Measurements from ENCODE around the gene AGXT2. TPM values are rescaled to one million over a fixed set of nuclear protein-coding genes. Genes with fewer than 3 reads are reported as not detected.

The AGXT2 gene
- total RNA-seq, 1 experiment from 2014 or later = not detected

DNA sequence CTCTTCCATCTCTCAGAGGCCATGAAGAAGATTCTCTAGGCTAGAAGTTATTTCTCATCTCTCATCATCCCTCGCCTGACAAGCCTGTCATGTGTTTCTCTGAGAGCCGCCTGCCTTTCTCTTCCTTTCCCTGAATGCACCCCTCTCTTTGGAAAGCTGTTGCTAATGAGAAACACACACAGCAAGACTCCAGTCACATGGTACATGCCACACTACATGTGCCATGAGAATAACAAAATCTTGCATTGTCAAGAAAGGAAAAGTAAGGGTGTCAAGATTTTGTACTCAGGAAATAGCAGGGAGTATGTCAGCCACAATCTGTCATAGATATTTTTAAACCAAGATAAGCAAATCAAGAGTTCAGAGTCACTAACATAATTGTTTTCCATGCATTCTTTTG is 8.9 kb downstream of the AGXT2 start:
- TF ChIP-seq FOXP1 (CRISPR knock-in tag; IDR thresholded peaks at IDR 0.05; ENCODE audit: borderline replicate concordance) (no peak), MXD4 (CRISPR knock-in tag; IDR thresholded peaks at IDR 0.05; ENCODE audit: borderline replicate concordance) (no peak)
- TF ChIP-seq, protein P1, sequence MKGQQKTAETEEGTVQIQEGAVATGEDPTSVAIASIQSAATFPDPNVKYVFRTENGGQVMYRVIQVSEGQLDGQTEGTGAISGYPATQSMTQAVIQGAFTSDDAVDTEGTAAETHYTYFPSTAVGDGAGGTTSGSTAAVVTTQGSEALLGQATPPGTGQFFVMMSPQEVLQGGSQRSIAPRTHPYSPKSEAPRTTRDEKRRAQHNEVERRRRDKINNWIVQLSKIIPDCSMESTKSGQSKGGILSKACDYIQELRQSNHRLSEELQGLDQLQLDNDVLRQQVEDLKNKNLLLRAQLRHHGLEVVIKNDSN (CRISPR knock-in tag; IDR thresholded peaks at IDR 0.05) = no peak
- no peaks in the 10 kb centered on the region for H3K27me3 Mint-ChIP-seq (ENCODE audit: low read depth)
- no peak for ATAC-seq

DNA sequence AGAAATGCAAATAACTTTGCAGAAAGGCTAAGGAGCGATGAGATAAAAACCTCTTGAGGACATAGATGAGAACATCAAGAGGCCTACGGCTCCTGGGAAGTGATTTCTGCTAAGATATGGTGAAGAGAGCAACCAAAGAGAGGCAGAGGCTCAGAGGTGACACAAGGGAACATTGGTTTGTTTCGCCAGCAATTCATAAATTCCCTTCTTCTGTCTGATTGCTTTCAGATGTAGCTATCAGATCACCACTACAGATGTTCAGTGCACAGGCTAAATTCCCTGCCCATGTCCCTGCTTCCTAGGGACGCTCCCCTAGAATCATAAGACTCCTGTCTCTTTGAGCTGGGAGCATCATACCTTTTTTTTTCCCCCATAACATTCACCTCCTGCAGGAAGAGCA is 11.2 kb downstream of the AGXT2 start:
- ChIA-PET CTCF (interaction anchor here (1.7 kb wide), 1 partner anchor 33 kb away, joined by 9 read pairs; no protein-coding TSS in a partner anchor), POLR2A (no interaction called here)
- peaks cover 19% of the 10 kb centered on the region for H3K4me1 Mint-ChIP-seq
- no peak overlapping the region for H3K27ac Mint-ChIP-seq
- H3K36me3 Mint-ChIP-seq = no peaks in the 10 kb centered on the region
- no peaks in the 10 kb centered on the region for H3K9me3 Mint-ChIP-seq
- ATAC-seq (no peak), DNase-seq (ENCODE audit: low spot score) (no peak)
- H3K4me3 Mint-ChIP-seq = no peak overlapping the region
- no peaks in the 10 kb centered on the region for H3K27me3 Mint-ChIP-seq (ENCODE audit: low read depth)
- TF ChIP-seq, protein P2, sequence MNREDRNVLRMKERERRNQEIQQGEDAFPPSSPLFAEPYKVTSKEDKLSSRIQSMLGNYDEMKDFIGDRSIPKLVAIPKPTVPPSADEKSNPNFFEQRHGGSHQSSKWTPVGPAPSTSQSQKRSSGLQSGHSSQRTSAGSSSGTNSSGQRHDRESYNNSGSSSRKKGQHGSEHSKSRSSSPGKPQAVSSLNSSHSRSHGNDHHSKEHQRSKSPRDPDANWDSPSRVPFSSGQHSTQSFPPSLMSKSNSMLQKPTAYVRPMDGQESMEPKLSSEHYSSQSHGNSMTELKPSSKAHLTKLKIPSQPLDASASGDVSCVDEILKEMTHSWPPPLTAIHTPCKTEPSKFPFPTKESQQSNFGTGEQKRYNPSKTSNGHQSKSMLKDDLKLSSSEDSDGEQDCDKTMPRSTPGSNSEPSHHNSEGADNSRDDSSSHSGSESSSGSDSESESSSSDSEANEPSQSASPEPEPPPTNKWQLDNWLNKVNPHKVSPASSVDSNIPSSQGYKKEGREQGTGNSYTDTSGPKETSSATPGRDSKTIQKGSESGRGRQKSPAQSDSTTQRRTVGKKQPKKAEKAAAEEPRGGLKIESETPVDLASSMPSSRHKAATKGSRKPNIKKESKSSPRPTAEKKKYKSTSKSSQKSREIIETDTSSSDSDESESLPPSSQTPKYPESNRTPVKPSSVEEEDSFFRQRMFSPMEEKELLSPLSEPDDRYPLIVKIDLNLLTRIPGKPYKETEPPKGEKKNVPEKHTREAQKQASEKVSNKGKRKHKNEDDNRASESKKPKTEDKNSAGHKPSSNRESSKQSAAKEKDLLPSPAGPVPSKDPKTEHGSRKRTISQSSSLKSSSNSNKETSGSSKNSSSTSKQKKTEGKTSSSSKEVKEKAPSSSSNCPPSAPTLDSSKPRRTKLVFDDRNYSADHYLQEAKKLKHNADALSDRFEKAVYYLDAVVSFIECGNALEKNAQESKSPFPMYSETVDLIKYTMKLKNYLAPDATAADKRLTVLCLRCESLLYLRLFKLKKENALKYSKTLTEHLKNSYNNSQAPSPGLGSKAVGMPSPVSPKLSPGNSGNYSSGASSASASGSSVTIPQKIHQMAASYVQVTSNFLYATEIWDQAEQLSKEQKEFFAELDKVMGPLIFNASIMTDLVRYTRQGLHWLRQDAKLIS (CRISPR knock-in tag; IDR thresholded peaks at IDR 0.05; ENCODE audit: borderline replicate concordance) = no peak
- TF ChIP-seq, protein P3, sequence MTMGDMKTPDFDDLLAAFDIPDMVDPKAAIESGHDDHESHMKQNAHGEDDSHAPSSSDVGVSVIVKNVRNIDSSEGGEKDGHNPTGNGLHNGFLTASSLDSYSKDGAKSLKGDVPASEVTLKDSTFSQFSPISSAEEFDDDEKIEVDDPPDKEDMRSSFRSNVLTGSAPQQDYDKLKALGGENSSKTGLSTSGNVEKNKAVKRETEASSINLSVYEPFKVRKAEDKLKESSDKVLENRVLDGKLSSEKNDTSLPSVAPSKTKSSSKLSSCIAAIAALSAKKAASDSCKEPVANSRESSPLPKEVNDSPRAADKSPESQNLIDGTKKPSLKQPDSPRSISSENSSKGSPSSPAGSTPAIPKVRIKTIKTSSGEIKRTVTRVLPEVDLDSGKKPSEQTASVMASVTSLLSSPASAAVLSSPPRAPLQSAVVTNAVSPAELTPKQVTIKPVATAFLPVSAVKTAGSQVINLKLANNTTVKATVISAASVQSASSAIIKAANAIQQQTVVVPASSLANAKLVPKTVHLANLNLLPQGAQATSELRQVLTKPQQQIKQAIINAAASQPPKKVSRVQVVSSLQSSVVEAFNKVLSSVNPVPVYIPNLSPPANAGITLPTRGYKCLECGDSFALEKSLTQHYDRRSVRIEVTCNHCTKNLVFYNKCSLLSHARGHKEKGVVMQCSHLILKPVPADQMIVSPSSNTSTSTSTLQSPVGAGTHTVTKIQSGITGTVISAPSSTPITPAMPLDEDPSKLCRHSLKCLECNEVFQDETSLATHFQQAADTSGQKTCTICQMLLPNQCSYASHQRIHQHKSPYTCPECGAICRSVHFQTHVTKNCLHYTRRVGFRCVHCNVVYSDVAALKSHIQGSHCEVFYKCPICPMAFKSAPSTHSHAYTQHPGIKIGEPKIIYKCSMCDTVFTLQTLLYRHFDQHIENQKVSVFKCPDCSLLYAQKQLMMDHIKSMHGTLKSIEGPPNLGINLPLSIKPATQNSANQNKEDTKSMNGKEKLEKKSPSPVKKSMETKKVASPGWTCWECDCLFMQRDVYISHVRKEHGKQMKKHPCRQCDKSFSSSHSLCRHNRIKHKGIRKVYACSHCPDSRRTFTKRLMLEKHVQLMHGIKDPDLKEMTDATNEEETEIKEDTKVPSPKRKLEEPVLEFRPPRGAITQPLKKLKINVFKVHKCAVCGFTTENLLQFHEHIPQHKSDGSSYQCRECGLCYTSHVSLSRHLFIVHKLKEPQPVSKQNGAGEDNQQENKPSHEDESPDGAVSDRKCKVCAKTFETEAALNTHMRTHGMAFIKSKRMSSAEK (CRISPR knock-in tag; IDR thresholded peaks at IDR 0.05; ENCODE audit: borderline replicate concordance) = no peak
- TF ChIP-seq JAZF1 (CRISPR knock-in tag; IDR thresholded peaks at IDR 0.05) = no peak
- TF ChIP-seq, protein P1 (CRISPR knock-in tag; IDR thresholded peaks at IDR 0.05) = no peak
- no peak for TF ChIP-seq OVOL2 (CRISPR knock-in tag; IDR thresholded peaks at IDR 0.05; ENCODE audit: borderline replicate concordance)
- TF ChIP-seq MXD4 (CRISPR knock-in tag; IDR thresholded peaks at IDR 0.05; ENCODE audit: borderline replicate concordance) = no peak
- TF ChIP-seq ZNF138 (CRISPR knock-in tag; conservative IDR thresholded peaks at IDR 0.05) = no peak
- TF ChIP-seq, protein P4, sequence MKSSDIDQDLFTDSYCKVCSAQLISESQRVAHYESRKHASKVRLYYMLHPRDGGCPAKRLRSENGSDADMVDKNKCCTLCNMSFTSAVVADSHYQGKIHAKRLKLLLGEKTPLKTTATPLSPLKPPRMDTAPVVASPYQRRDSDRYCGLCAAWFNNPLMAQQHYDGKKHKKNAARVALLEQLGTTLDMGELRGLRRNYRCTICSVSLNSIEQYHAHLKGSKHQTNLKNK (CRISPR knock-in tag; IDR thresholded peaks at IDR 0.05) = no peak
- TF ChIP-seq, protein P5, sequence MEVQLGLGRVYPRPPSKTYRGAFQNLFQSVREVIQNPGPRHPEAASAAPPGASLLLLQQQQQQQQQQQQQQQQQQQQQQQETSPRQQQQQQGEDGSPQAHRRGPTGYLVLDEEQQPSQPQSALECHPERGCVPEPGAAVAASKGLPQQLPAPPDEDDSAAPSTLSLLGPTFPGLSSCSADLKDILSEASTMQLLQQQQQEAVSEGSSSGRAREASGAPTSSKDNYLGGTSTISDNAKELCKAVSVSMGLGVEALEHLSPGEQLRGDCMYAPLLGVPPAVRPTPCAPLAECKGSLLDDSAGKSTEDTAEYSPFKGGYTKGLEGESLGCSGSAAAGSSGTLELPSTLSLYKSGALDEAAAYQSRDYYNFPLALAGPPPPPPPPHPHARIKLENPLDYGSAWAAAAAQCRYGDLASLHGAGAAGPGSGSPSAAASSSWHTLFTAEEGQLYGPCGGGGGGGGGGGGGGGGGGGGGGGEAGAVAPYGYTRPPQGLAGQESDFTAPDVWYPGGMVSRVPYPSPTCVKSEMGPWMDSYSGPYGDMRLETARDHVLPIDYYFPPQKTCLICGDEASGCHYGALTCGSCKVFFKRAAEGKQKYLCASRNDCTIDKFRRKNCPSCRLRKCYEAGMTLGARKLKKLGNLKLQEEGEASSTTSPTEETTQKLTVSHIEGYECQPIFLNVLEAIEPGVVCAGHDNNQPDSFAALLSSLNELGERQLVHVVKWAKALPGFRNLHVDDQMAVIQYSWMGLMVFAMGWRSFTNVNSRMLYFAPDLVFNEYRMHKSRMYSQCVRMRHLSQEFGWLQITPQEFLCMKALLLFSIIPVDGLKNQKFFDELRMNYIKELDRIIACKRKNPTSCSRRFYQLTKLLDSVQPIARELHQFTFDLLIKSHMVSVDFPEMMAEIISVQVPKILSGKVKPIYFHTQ (CRISPR knock-in tag; IDR thresholded peaks at IDR 0.05) = no peak
- TF ChIP-seq NR1H2 (CRISPR knock-in tag; IDR thresholded peaks at IDR 0.05) = no peak
- TF ChIP-seq, protein P6, sequence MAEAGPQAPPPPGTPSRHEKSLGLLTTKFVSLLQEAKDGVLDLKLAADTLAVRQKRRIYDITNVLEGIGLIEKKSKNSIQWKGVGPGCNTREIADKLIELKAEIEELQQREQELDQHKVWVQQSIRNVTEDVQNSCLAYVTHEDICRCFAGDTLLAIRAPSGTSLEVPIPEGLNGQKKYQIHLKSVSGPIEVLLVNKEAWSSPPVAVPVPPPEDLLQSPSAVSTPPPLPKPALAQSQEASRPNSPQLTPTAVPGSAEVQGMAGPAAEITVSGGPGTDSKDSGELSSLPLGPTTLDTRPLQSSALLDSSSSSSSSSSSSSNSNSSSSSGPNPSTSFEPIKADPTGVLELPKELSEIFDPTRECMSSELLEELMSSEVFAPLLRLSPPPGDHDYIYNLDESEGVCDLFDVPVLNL (CRISPR knock-in tag; IDR thresholded peaks at IDR 0.05; ENCODE audit: borderline replicate concordance, low read depth) = no peak
- no peak for TF ChIP-seq ZNF416 (CRISPR knock-in tag; IDR thresholded peaks at IDR 0.05)
- TF ChIP-seq NFATC4 (CRISPR knock-in tag; IDR thresholded peaks at IDR 0.05) = no peak
- TF ChIP-seq, protein P7, sequence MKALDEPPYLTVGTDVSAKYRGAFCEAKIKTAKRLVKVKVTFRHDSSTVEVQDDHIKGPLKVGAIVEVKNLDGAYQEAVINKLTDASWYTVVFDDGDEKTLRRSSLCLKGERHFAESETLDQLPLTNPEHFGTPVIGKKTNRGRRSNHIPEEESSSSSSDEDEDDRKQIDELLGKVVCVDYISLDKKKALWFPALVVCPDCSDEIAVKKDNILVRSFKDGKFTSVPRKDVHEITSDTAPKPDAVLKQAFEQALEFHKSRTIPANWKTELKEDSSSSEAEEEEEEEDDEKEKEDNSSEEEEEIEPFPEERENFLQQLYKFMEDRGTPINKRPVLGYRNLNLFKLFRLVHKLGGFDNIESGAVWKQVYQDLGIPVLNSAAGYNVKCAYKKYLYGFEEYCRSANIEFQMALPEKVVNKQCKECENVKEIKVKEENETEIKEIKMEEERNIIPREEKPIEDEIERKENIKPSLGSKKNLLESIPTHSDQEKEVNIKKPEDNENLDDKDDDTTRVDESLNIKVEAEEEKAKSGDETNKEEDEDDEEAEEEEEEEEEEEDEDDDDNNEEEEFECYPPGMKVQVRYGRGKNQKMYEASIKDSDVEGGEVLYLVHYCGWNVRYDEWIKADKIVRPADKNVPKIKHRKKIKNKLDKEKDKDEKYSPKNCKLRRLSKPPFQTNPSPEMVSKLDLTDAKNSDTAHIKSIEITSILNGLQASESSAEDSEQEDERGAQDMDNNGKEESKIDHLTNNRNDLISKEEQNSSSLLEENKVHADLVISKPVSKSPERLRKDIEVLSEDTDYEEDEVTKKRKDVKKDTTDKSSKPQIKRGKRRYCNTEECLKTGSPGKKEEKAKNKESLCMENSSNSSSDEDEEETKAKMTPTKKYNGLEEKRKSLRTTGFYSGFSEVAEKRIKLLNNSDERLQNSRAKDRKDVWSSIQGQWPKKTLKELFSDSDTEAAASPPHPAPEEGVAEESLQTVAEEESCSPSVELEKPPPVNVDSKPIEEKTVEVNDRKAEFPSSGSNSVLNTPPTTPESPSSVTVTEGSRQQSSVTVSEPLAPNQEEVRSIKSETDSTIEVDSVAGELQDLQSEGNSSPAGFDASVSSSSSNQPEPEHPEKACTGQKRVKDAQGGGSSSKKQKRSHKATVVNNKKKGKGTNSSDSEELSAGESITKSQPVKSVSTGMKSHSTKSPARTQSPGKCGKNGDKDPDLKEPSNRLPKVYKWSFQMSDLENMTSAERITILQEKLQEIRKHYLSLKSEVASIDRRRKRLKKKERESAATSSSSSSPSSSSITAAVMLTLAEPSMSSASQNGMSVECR (CRISPR knock-in tag; IDR thresholded peaks at IDR 0.05; ENCODE audit: borderline replicate concordance) = no peak

More for the DNA sequence above, 8.9 kb downstream of the AGXT2 start:
- no peak for DNase-seq (ENCODE audit: low spot score)
- Mint-ChIP-seq H3K27ac (no peak overlapping the region), H3K4me3 (no peak overlapping the region), H3K9me3 (no peaks in the 10 kb centered on the region), H3K36me3 (no peaks in the 10 kb centered on the region), H3K4me1 (peaks cover 31% of the 10 kb centered on the region)
- ChIA-PET CTCF (no interaction called here), POLR2A (no interaction called here)

Measured in WTC11 (cell line).